RKO (cell line): ENCODE results near the gene SDF2L1.
"Not testable (repeated sequence)": the region's sequence is repeated elsewhere in the genome, so short reads cannot be mapped to it uniquely, and the experiment has no call there.

Experiments used
- DNase-seq: peaks from one replicate; pipeline ENCODE4 v3.0.0-alpha.2; 2016; ENCODE audit warnings: low spot score

SDF2L1 gene

GRCh38 chr22:21636629-21637218 lies 5.4 kb upstream of the SDF2L1 start:
- DNase-seq, result no peak

- DNase-seq, result not testable (repeated sequence)
Measured at GRCh38 chr22:21637450-21637849, 4.7 kb upstream of the SDF2L1 start.

GRCh38 chr22:21639359-21639758 lies 2.7 kb upstream of the SDF2L1 start:
- DNase-seq, result no peak

- no peak for DNase-seq
Measured at GRCh38 chr22:21640810-21641209, 1.3 kb upstream of the SDF2L1 start.

- peak; percentile 75 for DNase-seq
Measured at GRCh38 chr22:21641417-21641788, 699 bp upstream of the SDF2L1 start.

GRCh38 chr22:21642584-21643448 lies 714 bp downstream of the SDF2L1 start:
- DNase-seq, result peak; percentile 79

GRCh38 chr22:21643533-21644357 lies 1.6 kb downstream of the SDF2L1 start:
- DNase-seq, result no peak

GRCh38 chr22:21645513-21645912 lies 3.4 kb downstream of the SDF2L1 start:
- DNase-seq, result not testable (repeated sequence)

GRCh38 chr22:21646608-21647590 lies 4.8 kb downstream of the SDF2L1 start:
- peak; percentile 88 for DNase-seq

- no peak for DNase-seq
Measured at GRCh38 chr22:21650280-21650679, 8.2 kb downstream of the SDF2L1 start.

GRCh38 chr22:21650823-21651520 lies 8.9 kb downstream of the SDF2L1 start:
- no peak for DNase-seq

GRCh38 chr22:21651521-21652009 lies 9.5 kb downstream of the SDF2L1 start:
- peak; percentile 41 for DNase-seq

- peak; percentile 89 for DNase-seq
Measured at GRCh38 chr22:21652010-21652546, 10.0 kb downstream of the SDF2L1 start.

GRCh38 chr22:21652547-21653545 lies 10.7 kb downstream of the SDF2L1 start:
- DNase-seq, result peak; percentile 50

- no peak for DNase-seq
Measured at GRCh38 chr22:21657020-21657359, 14.9 kb downstream of the SDF2L1 start.

- DNase-seq, result peak; percentile 72
Measured at GRCh38 chr22:21657360-21658032, 15.4 kb downstream of the SDF2L1 start.

GRCh38 chr22:21659864-21660525 lies 17.9 kb downstream of the SDF2L1 start:
- DNase-seq, result no peak

GRCh38 chr22:21660904-21661303 lies 18.8 kb downstream of the SDF2L1 start:
- DNase-seq, result no peak
